Tibial nerve (tissue), 3 donors: Measurements from ENCODE around the gene ANGPTL2.

Experiments
- POLR2A ChIP-seq, 2 donors: fragments of 450-650 bp; IDR thresholded peaks; one replicate each; pipeline ENCODE4 v1.6.1; 2017; ENCODE audit warnings: antibody characterized with exemption in 2 of 2, mild to moderate bottlenecking in 2 of 2, moderate library complexity in 2 of 2
- TF ChIP-seq, protein P1 (sequence below), 5 experiments: fragments of 200-600 bp in 3 of 5; fragments of 450-650 bp in 2 of 5; sonication (generic) in 3 of 5; IDR thresholded peaks; one replicate each; pipeline ENCODE4 v1.5.1; 2016 to 2019; ENCODE audit warnings: antibody characterized with exemption in 5 of 5, mild to moderate bottlenecking in 3 of 5, moderate library complexity in 2 of 5

DNA sequence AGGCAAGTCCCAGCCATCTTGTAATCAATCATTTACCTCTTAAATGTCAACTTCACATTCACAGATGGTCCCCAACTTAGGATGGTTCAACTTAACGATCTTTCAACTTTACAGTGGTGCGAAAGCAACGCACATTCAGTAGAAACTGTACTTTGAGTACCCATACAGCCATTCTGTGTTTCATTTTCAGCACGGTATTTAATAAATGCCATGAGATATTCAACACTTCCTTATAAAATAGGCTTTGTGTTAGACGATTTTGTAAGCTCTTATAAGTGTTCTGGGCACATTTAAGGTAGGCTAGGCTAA, 47.1 kb upstream of the ANGPTL2 start:
- TF ChIP-seq, protein P1, sequence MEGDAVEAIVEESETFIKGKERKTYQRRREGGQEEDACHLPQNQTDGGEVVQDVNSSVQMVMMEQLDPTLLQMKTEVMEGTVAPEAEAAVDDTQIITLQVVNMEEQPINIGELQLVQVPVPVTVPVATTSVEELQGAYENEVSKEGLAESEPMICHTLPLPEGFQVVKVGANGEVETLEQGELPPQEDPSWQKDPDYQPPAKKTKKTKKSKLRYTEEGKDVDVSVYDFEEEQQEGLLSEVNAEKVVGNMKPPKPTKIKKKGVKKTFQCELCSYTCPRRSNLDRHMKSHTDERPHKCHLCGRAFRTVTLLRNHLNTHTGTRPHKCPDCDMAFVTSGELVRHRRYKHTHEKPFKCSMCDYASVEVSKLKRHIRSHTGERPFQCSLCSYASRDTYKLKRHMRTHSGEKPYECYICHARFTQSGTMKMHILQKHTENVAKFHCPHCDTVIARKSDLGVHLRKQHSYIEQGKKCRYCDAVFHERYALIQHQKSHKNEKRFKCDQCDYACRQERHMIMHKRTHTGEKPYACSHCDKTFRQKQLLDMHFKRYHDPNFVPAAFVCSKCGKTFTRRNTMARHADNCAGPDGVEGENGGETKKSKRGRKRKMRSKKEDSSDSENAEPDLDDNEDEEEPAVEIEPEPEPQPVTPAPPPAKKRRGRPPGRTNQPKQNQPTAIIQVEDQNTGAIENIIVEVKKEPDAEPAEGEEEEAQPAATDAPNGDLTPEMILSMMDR (IDR thresholded peaks at IDR 0.05): no peak
- TF ChIP-seq POLR2A (IDR thresholded peaks at IDR 0.05): no peak
